ENCODE measurements around the gene GPC5.

GPC5 gene

DNA sequence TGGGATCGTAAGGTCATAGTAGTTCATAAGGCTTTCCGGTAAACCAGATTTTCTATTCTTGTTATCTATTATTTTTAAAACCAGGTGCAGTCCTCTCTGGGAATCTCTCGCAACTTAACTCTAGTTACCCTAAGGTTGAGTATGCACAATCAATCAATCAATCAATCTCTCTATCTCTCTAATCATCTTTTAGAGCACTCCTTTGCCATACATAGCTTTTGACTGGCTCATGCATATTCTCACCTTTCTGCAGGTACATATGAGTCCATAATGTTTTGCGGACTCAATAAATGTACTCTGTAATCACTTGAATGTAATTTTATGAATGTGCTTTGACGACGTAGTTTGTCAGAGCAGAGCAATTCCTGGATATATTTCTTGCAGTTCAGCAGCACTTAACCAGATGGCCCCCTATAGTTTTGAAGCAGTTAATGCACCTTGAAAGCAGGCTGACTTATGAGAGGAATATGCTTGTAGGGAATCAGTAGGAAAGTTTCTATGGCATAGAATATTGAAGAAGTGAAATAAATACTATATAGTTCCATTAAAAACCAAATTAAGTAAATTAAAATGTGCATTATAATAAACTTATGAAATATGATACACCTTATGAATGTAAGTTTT lies 524.7 kb downstream of the GPC5 start:
- no peak overlapping the region for H3K4me3 Mint-ChIP-seq
- no peak overlapping the region for H3K27ac Mint-ChIP-seq
- H3K27me3 Mint-ChIP-seq, result no peaks in the 10 kb centered on the region
- peaks cover 0 to 9% of the 10 kb centered on the region in 2 donors for H3K9me3 Mint-ChIP-seq
- H3K4me1 Mint-ChIP-seq, result no peaks in the 10 kb centered on the region
- DNase-seq (no peak), ATAC-seq (no peak)

DNA sequence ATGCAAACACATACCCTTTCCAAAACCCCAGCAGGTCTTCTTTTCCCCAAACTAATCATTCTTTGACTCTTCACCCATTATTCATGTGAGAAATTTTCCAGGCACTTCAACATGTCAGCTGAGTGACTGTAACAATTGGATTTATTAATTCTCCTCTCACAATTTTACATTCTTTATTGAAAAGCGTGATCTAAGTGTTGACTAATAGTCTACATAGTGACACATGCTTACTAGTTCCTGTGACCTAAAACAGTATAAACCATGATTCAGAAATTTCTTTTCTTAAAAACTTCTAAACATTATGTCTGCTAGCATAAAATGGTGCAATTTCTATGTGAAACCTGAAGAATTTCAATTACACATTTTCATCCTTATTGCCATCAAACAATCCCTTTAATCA lies 532.3 kb downstream of the GPC5 start:
- Mint-ChIP-seq H3K4me3 (no peak overlapping the region), H3K4me1 (no peaks in the 10 kb centered on the region), H3K9me3 (no peaks in the 10 kb centered on the region), H3K27me3 (no peaks in the 10 kb centered on the region), H3K27ac (no peak overlapping the region)
- ATAC-seq, result no peak
- DNase-seq, result no peak

DNA sequence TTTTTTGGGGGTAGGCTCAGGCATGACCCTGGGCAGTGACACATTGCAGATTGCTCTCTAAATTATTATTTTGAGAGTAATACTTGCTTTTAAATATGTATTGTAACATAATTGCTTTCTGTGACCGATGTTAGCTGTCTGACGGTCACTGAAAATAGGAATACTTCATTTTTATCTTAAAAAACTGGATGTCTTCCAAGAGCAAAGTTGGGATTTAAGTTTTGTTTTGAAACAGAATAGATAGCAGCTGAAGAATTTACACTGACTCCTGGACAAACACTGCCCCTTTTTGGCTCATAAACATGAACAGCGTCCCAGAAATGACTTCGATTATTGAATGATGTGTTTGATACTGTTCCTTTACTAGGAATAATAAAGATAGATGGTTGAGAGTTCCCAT lies 535.9 kb downstream of the GPC5 start:
- DNase-seq, result no peak
- no peak overlapping the region for H3K27ac Mint-ChIP-seq
- no peak overlapping the region for H3K4me3 Mint-ChIP-seq
- H3K27me3 Mint-ChIP-seq, result no peaks in the 10 kb centered on the region
- no peaks in the 10 kb centered on the region for H3K9me3 Mint-ChIP-seq
- no peaks in the 10 kb centered on the region for H3K4me1 Mint-ChIP-seq
- no peak for ATAC-seq

DNA sequence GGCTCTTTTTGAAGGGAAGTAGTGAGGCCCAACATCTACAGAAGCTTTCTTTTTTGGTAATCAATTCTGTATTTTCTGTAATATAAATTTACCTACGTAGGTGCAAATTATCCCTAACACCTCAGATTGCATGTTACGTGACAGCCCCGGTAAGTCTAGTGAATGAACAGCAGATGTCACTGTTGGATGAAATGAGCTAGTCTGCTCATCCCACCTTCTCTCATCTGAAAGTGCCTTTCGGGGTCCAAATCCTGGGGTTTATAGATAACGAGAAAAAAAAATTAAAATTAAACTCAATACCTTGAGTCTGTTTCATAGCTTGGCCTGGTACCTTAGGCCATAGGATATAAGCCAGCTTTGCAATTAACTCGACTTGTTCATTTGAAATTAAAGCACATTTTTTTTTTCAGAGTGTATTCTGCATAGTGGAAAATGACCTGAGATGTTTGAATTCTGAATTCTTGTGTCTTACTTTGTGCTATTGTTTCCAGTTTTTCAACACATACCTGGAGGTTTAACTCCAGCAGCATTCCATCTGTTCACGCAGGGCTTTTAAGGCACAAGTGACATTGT lies 548.2 kb downstream of the GPC5 start:
- no peak overlapping the region for H3K4me3 Mint-ChIP-seq
- H3K27ac Mint-ChIP-seq, result no peak overlapping the region
- no peak for ATAC-seq
- no peaks in the 10 kb centered on the region for H3K27me3 Mint-ChIP-seq
- no peaks in the 10 kb centered on the region for H3K4me1 Mint-ChIP-seq
- DNase-seq, result no peak
- no peaks in the 10 kb centered on the region for H3K9me3 Mint-ChIP-seq

DNA sequence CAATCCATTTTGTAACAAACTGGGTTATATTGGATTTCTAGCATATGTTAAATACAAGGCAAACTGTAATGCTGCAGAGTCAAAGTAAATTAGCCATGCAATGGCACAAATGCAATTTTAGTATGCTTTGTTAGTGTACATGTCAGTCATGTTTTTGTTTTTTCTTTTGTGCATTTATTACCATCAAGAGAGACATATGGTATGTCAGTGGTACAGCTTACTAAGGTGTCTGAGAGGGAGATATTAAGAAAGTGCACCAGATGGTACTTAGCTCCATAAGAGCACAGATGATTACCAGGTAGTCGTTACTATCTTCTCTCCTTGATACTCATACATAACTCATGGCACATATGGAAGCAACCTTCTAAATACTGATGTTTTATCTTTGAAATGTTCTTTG lies 550.3 kb downstream of the GPC5 start:
- DNase-seq, result no peak
- no peaks in the 10 kb centered on the region for H3K4me1 Mint-ChIP-seq
- H3K9me3 Mint-ChIP-seq, result no peaks in the 10 kb centered on the region
- no peak overlapping the region for H3K4me3 Mint-ChIP-seq
- H3K27me3 Mint-ChIP-seq, result no peaks in the 10 kb centered on the region
- ATAC-seq, result no peak
- no peak overlapping the region for H3K27ac Mint-ChIP-seq

DNA sequence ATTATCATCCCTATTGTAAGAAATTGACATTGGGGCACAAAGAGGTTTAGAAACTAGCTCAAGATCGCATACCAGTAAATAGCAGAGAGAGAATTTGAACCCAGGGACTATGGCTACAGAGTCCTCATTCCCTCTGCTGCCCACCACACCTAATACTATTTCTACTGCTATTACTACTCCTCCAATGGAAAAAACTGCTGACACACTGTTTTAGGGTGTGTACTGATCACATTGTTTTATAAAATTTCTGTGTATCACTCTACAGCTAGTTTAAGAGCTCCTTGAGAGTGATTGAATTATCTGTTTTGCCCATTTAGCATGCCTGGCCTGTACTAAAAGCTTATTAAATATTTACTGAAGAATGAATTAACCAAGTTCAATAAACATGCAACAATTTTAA lies 552.4 kb downstream of the GPC5 start:
- no peaks in the 10 kb centered on the region for H3K9me3 Mint-ChIP-seq
- ATAC-seq, result no peak
- H3K4me3 Mint-ChIP-seq, result no peak overlapping the region
- H3K27me3 Mint-ChIP-seq, result no peaks in the 10 kb centered on the region
- H3K4me1 Mint-ChIP-seq, result no peaks in the 10 kb centered on the region
- no peak overlapping the region for H3K27ac Mint-ChIP-seq
- no peak for DNase-seq

DNA sequence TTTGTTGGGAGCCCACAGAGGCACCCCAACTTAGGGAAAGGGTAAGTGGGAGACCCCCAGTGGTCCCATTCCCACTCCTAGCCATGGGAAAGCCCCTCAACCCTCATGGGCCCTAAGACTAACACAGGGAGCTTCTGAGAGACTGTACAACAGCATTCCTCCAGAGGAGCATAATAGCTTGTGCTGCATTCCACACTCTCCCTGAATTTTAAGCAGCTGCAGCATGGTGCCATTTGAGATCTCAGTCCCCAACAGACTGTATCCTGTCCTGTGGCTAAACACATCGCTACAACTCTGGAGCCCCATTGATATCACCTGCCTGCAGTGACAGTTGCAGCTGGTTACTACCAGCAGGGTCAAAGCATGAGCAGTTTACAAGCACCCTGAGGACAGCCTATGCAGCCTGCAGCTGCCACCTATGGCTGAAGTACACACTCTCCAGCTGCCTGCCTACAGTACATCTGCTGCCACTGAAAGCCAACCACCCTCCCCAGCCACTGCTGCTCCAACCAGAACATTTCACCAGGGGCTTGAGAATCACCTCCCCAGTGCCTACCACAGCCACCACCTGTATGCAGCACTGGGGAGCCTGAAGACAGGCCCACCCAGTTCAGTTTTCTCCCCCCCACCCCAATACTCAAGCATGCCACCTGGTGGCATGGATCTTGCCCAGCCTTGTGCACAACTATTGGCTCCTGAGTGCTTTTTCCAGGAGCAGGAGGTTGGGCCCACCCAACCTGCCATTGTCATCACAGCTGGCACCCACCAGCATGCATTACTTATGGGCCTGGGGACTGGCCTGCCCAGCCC lies 557.3 kb downstream of the GPC5 start:
- no peak for DNase-seq
- Mint-ChIP-seq H3K4me3 (no peak overlapping the region), H3K27me3 (no peaks in the 10 kb centered on the region), H3K4me1 (no peaks in the 10 kb centered on the region), H3K9me3 (peaks cover 0 to 8% of the 10 kb centered on the region in 2 donors), H3K27ac (no peak overlapping the region)
- ATAC-seq, result no peak

DNA sequence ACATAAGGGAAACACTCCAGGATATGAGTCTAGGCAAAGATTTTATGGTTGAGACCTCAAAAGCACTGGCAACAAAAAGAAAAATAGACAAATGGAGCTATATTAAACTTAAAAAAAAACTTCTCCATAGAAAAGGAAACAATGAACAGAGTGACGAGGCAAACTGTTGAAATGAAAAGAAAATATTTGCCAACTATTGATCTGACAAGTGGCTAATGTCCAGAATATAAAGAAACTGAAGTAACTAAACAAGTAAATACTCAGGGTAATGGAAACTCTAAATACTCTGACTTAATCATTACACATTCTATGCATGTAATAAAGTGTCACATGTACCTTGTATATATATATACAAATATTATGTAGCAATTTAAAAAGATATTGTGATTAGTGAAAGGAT lies 562.5 kb downstream of the GPC5 start:
- no peak overlapping the region for H3K27ac Mint-ChIP-seq
- ATAC-seq, result no peak
- no peaks in the 10 kb centered on the region for H3K4me1 Mint-ChIP-seq
- no peaks in the 10 kb centered on the region for H3K27me3 Mint-ChIP-seq
- H3K4me3 Mint-ChIP-seq, result no peak overlapping the region
- H3K9me3 Mint-ChIP-seq, result peaks cover 8 to 11% of the 10 kb centered on the region in 2 donors
- no peak for DNase-seq

DNA sequence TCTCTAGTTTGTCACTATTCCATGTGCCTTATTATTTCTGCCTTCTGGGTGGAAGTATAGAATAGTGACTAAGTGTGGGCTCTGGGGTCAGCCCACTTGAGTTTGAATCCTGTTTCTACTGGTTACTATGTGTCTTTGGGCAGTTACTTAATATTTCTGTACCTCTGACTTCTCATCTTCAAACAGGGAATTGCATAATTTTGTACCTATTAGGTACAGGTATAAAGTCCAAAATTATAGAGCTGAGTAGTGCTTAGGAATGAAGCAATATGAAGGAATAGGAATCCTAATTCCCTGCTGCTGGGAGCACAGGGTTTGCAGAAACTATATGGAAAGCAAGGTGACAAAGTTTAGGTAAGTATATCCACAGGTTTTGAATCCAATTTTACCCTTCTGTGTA lies 564.5 kb downstream of the GPC5 start:
- Mint-ChIP-seq H3K4me3 (no peak overlapping the region), H3K9me3 (peaks cover 8 to 11% of the 10 kb centered on the region in 2 donors), H3K4me1 (no peaks in the 10 kb centered on the region), H3K27me3 (no peaks in the 10 kb centered on the region), H3K27ac (no peak overlapping the region)
- DNase-seq (no peak), ATAC-seq (no peak)

DNA sequence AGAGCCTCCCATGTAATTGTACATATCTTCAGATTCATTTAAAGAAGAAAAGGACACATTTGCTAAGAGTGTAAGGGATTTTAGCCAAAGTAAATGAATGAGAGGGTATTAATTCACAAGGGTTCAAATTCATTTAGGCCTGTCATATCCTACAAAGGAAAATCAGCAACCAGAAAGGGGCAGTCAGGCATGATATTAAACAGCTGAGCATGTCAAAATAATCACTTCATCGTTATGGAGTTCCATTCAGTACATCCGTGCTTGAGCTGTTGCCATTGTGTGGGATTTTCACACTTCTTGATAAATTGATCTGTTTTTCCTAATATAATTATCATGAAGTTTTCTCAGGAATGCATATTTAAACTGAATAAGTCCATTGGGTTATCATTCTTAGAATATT lies 567.1 kb downstream of the GPC5 start:
- Mint-ChIP-seq H3K9me3 (peaks cover 0 to 11% of the 10 kb centered on the region in 2 donors), H3K4me3 (no peak overlapping the region), H3K27me3 (no peaks in the 10 kb centered on the region), H3K4me1 (no peaks in the 10 kb centered on the region), H3K27ac (no peak overlapping the region)
- no peak for ATAC-seq
- no peak for DNase-seq

DNA sequence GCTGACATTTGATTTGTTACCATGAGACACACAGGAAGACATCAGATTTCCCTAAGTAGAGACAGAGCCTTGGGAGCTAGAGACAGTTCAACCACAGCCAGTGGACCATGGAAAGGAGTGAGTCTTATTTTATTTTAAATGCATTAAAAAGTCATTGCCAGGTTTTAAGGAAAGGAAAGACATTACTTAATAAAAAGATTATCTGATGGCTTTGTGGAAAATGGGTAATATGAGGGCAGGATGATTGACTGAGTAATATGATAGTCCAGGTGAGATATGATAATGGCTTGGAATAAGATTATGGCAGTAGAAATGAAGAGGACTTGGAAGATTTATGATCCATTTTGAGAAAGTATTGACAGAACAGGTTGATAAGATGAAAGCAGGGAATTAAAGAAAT lies 580.1 kb downstream of the GPC5 start:
- no peak overlapping the region for H3K4me3 Mint-ChIP-seq
- DNase-seq, result no peak

DNA sequence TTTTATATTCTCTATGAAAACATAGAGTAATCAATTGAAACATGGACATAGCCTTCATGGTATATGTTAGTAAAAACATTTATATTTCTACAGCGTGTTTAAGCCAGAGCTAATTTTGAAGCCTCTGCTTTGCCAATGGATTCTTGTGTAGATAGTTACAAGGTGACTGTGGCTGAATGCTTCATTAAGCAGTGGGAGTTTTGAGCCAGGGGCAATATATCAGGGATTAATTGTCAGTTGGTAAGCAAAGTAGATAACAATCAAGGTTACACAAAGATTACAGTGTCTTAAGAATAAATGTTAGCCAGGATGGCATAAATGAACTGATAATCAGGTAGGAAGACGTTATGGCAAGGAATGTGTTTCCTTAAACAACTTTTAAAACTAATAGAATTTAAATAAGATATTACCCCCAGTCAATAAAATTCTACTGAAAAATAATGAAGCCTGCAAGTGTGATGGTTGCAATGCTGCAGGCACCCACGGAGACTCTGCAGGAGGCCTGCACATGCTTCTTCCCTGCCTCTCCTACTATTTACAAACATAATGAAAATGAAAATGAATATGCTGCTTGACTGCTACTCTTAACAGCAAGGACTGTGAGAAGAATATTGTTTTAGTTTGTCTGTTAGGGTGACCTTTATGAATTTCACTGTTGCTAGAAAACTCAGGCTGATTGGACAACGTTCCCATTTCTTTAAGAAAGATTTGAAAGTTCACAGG lies 588.5 kb downstream of the GPC5 start:
- no peaks in the 10 kb centered on the region for H3K27me3 Mint-ChIP-seq
- no peak overlapping the region for H3K4me3 Mint-ChIP-seq
- peaks cover under 1 to 1% of the 10 kb centered on the region in 2 donors for H3K9me3 Mint-ChIP-seq
- no peak for DNase-seq
- no peak for ATAC-seq
- H3K27ac Mint-ChIP-seq, result no peak overlapping the region
- no peaks in the 10 kb centered on the region for H3K4me1 Mint-ChIP-seq

More for the DNA sequence above, 580.1 kb downstream of the GPC5 start:
- no peaks in the 10 kb centered on the region for H3K27me3 Mint-ChIP-seq
- no peak for ATAC-seq
- peaks cover 12 to 16% of the 10 kb centered on the region in 2 donors for H3K9me3 Mint-ChIP-seq
- H3K27ac Mint-ChIP-seq, result no peak overlapping the region
- H3K4me1 Mint-ChIP-seq, result no peaks in the 10 kb centered on the region

DNA sequence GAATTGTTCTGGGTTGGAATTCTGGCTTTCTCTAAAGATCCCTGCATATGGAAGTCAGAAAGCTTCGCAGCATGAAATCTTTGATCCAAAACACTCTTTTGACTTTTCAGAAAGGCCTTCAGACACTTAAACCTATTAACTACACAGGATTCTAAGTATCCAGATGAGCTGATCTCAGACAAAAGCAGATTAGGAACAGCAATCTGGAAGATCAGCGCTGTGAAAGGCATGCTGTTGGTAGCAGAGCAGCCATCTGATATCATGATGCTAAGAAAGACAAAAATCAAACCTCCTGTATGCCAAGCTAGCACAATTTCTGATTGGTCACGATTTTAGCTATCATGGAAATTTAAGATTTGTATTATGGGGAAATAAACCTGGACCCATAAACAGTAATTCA lies 589.9 kb downstream of the GPC5 start:
- Mint-ChIP-seq H3K9me3 (no peaks in the 10 kb centered on the region), H3K27me3 (no peaks in the 10 kb centered on the region), H3K4me3 (no peak overlapping the region), H3K27ac (no peak overlapping the region), H3K4me1 (no peaks in the 10 kb centered on the region)
- DNase-seq (no peak), ATAC-seq (no peak)

DNA sequence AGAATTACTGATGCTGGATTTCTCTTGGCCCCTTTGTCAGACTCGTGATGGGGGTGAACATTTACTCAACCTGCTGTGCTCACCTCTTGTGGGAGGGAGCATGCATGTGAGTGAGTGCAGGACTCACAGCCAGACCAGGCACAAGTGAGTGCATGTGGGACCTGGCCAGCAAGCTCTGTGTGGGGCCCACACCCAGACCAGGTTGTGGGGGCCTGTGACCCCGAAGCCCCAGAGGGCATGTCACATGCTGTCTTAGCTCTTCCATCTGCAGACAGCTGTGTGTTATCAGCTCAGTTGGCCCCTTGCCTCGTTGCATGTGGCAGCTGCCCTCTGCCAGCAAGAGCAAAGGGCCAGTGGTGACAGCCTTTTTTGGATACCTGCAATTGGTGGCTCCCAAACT lies 614.4 kb downstream of the GPC5 start:
- Mint-ChIP-seq H3K27ac (no peak overlapping the region), H3K4me1 (no peaks in the 10 kb centered on the region), H3K27me3 (no peaks in the 10 kb centered on the region), H3K4me3 (no peak overlapping the region), H3K9me3 (no peaks in the 10 kb centered on the region)
- ATAC-seq, result no peak
- no peak for DNase-seq

DNA sequence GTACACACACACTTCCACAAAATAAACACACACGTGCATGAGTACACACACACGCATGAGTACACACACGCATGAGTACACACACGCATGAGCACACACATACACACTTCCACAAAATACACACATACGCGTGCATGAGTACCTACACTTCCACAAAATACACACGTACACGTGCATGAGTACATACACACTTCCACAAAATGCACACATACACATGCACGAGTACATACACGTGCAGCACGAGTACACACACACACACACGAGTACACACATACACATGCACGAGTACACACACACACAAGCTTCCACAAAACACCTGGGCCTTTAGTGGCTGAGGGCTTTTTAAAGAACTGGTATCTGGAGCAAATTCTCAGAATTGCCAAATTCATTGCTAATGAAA lies 619.3 kb downstream of the GPC5 start:
- no peak overlapping the region for H3K4me3 Mint-ChIP-seq
- no peaks in the 10 kb centered on the region for H3K27me3 Mint-ChIP-seq
- no peak overlapping the region for H3K27ac Mint-ChIP-seq
- ATAC-seq (no peak), DNase-seq (no peak)
- H3K4me1 Mint-ChIP-seq, result no peaks in the 10 kb centered on the region
- H3K9me3 Mint-ChIP-seq, result no peaks in the 10 kb centered on the region

DNA sequence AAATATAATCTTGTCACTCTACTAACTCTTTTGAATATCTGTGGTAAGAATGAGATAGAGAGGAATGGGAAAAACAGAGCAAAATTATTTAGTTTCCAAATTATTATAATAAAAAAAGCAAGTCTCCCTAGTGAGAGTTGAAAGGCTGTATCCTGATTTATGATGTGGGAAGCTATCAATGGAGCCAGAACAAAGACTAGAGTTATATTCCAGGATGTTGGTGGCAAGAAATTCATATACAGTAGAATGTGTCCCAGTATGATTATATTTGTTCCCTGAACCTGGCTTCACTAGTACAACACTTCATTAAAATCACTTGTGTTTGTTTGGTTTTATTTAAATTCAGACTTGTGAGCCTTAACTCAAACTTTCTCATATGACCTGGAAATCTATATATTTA lies 630.3 kb downstream of the GPC5 start:
- no peak for ATAC-seq
- Mint-ChIP-seq H3K27me3 (no peaks in the 10 kb centered on the region), H3K9me3 (peaks cover 12 to 18% of the 10 kb centered on the region in 2 donors), H3K27ac (no peak overlapping the region), H3K4me3 (no peak overlapping the region), H3K4me1 (no peaks in the 10 kb centered on the region)
- DNase-seq, result no peak

All from stimulated activated naive CD8-positive, alpha-beta T cell treated with anti-CD3 and anti-CD28 coated beads, Interleukin-15, amount 100 ng/mL, for 72 hours (primary cell).